MCF 10A (cell line): Measurements from ENCODE around the gene ZFP36. TPM values are rescaled to one million over a fixed set of nuclear protein-coding genes. Genes with fewer than 3 reads are reported as not detected.
A peak's percentile ranks its signal among the peaks of the same experiment; 100 is the strongest.

Experiments
- BruUV-seq: library from RNA; stranded (reverse); fragments of 400-500 nt; replicated peaks from 2 replicates; lab custom pipeline; 2021; lab: Mats Ljungman, UMichigan
- CTCF ChIA-PET: fragments of 300-600 bp; sonication (Branson Sonifier 250); formaldehyde crosslinking; extraction: SDS; loops from one replicate; lab custom pipeline; 2021; ENCODE audit warnings: antibody characterized with exemption, inconsistent platforms; lab: Yijun Ruan, JAX
- POLR2A ChIA-PET: fragments of 300-600, 350-650 bp; sonication (Branson Sonifier 250); formaldehyde crosslinking; extraction: SDS; loops from one replicate; lab custom pipeline; 2020; ENCODE audit warnings: antibody characterized with exemption, inconsistent platforms; lab: Yijun Ruan, JAX
- DNase-seq: peaks from one replicate; pipeline ENCODE4 v3.0.0-alpha.2; 2018; ENCODE audit not compliant: unreplicated experiment
- H3K27ac Mint-ChIP-seq: one replicate; pipeline ENCODE4 v1.8.0; 2022; ENCODE audit warnings: mild to moderate bottlenecking, low read depth, mixed read lengths; ENCODE audit not compliant: unreplicated experiment
- H3K27me3 Mint-ChIP-seq: one replicate; pipeline ENCODE4 v1.8.0; 2022; ENCODE audit warnings: mixed read lengths; ENCODE audit not compliant: insufficient read depth, unreplicated experiment
- H3K36me3 Mint-ChIP-seq: one replicate; pipeline ENCODE4 v1.8.0; 2022; ENCODE audit warnings: mild to moderate bottlenecking, moderate library complexity, mixed read lengths; ENCODE audit not compliant: insufficient read depth, unreplicated experiment
- H3K4me1 Mint-ChIP-seq: one replicate; pipeline ENCODE4 v1.8.0; 2022; ENCODE audit warnings: mixed read lengths; ENCODE audit not compliant: insufficient read depth, unreplicated experiment
- H3K4me3 Mint-ChIP-seq: one replicate; pipeline ENCODE4 v1.8.0; 2022; ENCODE audit warnings: mild to moderate bottlenecking, moderate library complexity, mixed read lengths; ENCODE audit not compliant: unreplicated experiment
- H3K9me3 Mint-ChIP-seq: one replicate; pipeline ENCODE4 v1.8.0; 2022; ENCODE audit warnings: mixed read lengths; ENCODE audit not compliant: unreplicated experiment
- intact Hi-C: fragments of 100-400 bp; cut with micrococcal nuclease; formaldehyde crosslinking; loops from 2 replicates; pipeline ENCODE4 v1.14.1; 2022
- total RNA-seq: library from RNA; stranded (reverse); gene quantifications from 2 replicates; pipeline ENCODE4 v1.2.3, GENCODE V29; 2022
- TF ChIP-seq, protein P1 (sequence below): fragments of 200-600 bp; IDR thresholded peaks from one replicate; pipeline ENCODE4 v1.8.0; 2022; ENCODE audit warnings: antibody characterized with exemption, mild to moderate bottlenecking; ENCODE audit not compliant: unreplicated experiment

ZFP36 gene
- total RNA-seq, 1 experiment from 2014 or later, result 98.4 TPM

DNA sequence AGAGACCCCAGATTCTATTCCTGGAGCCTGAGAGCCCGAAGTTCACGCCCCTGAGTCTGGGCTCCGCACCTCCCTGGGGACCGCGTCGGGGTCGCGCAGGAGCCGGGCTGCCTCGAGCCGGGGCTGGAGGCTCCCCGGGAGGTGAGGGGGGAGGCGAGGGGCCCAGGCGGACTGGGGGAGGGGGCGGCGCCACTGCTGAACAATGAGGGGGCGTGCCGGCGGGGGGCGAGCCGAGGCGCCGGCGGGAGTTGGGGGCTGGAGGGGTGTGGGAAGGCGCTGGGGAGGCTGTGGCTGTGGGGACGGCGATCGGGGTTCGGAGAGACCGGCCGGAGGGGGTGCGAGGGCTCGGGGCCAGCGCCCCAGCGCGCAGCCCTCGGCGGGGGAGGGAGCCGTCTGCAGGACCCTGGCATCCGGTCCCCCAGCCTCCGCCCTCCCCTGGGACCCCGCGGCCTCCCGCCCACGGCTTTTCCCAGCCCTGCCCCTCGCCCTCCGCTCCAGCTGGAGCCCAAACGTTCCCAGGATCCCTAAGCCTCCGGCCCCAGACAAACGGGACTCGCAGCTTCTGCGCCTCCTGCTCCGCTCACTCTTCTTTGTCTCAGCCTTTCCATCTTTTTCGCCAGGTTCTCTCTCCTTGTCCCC, 6.7 kb downstream of the ZFP36 start:
- CTCF ChIA-PET, result interaction anchor here (0.5 to 1.5 kb wide), 3 partner anchors 10 to 20 kb away, joined by 3 to 4 read pairs (median 4); no protein-coding TSS in a partner anchor

DNA sequence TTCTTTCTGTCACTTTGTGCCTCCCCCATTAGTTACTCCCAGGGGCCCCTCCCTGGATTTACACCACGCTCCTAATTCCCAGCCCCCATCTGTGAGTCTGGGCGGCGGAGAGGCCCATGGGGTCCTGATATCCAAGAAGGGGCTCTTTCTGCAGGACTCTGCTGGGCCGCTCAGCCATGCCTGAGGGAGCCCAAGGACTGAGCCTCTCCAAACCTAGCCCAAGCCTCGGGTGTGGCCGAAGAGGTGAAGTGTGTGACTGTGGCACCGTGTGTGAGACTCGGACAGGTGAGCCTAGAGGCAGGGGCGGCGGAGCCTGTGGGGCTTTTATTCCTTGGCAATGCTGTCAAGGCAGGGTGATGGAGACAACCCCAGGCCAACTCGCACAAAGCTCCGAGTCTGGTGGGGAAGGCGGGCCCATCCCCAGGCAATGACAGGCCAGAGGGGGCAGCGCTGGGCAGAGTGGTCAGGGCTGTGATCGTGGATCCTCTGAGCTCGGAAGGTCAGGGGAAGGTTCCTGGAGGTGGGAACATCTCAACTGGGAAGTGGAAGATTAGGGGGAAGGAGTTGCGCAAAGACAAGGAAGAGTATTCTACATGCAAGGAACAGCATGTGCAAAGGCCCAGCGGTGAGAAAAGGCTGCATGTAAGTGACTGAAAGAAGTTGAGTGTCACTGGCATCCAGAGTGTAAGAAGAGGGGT, 7.4 kb downstream of the ZFP36 start:
- Mint-ChIP-seq H3K4me3 (peak overlapping the region; percentile 94), H3K4me1 (peaks cover 26% of the 10 kb centered on the region), H3K9me3 (no peaks in the 10 kb centered on the region), H3K27ac (peak overlapping the region; percentile 5), H3K27me3 (no peaks in the 10 kb centered on the region), H3K36me3 (peaks cover 34% of the 10 kb centered on the region)
- BruUV-seq, result no TSS peak
- TF ChIP-seq, protein P1, sequence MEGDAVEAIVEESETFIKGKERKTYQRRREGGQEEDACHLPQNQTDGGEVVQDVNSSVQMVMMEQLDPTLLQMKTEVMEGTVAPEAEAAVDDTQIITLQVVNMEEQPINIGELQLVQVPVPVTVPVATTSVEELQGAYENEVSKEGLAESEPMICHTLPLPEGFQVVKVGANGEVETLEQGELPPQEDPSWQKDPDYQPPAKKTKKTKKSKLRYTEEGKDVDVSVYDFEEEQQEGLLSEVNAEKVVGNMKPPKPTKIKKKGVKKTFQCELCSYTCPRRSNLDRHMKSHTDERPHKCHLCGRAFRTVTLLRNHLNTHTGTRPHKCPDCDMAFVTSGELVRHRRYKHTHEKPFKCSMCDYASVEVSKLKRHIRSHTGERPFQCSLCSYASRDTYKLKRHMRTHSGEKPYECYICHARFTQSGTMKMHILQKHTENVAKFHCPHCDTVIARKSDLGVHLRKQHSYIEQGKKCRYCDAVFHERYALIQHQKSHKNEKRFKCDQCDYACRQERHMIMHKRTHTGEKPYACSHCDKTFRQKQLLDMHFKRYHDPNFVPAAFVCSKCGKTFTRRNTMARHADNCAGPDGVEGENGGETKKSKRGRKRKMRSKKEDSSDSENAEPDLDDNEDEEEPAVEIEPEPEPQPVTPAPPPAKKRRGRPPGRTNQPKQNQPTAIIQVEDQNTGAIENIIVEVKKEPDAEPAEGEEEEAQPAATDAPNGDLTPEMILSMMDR, result no peak
- ChIA-PET POLR2A (interaction anchor here (0.6 to 2.1 kb wide), 3 partner anchors 16 to 71 kb away, joined by 3 to 11 read pairs (median 4); partner anchors contain the start of gene RPS16), CTCF (interaction anchor here (0.5 to 1.5 kb wide), 4 partner anchors 10 to 21 kb away, joined by 3 to 4 read pairs (median 4); no protein-coding TSS in a partner anchor)
- intact Hi-C loops, result loop anchor here (2.0 kb wide), 1 partner anchor 301 kb away; no protein-coding TSS in a partner anchor
- no peak for DNase-seq

More for the DNA sequence above, 6.7 kb downstream of the ZFP36 start:
- POLR2A ChIA-PET, result interaction anchor here (0.6 to 2.1 kb wide), 2 partner anchors 15 to 22 kb away, joined by 3 to 11 read pairs; partner anchors contain the start of gene RPS16
- no peaks in the 10 kb centered on the region for H3K27me3 Mint-ChIP-seq
- peak overlapping the region; percentile 92 for H3K27ac Mint-ChIP-seq
- peaks cover 41% of the 10 kb centered on the region for H3K36me3 Mint-ChIP-seq
- H3K4me3 Mint-ChIP-seq, result peak overlapping the region; percentile 94
- no TSS peak for BruUV-seq
- peaks cover 26% of the 10 kb centered on the region for H3K4me1 Mint-ChIP-seq
- no peak for DNase-seq
- TF ChIP-seq, protein P1, result no peak
- no peaks in the 10 kb centered on the region for H3K9me3 Mint-ChIP-seq
- intact Hi-C loops, result loop anchor here (2.0 kb wide), 1 partner anchor 301 kb away; no protein-coding TSS in a partner anchor

DNA sequence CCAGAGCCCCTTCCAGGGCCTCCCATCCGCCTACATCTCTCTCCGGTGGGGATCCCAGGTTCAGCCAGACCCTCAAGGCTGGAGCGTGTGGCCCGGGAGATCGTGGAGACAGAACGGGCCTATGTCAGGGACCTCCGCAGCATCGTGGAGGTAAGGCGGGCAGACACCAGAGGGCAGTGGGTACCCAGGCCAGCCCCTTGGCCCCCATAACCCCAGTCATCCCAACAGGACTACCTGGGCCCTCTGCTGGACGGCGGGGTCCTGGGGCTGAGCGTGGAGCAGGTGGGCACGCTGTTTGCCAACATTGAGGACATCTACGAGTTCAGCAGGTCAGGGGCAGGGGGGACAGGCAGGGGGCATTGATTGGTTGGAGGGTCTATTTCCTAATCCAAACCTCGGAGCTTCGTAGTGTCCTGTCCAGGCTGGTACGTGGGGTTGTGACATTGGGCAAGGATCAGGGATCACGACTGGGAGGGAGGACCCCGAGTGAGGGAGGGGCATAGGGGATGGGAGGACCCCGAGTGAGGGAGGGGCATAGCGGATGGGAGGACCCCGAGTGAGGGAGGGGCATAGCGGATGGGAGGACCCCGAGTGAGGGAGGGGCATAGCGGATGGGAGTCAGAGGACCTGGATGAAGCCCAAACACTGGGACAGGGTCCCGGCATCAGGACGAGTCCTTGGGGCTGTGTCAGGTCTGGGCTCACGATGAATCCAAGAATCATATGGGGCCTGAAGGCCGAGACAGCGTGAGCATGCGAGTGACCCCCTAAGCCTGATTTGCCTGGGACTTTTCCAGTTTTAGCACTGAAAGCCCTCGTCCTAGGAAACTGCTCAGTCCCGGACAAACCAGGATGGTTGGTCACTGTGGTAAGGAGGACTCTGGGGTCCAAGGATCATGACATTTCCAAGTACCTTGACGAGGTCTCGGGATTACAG, 8.7 kb downstream of the ZFP36 start:
- H3K27me3 Mint-ChIP-seq, result no peaks in the 10 kb centered on the region
- H3K4me3 Mint-ChIP-seq, result no peak overlapping the region
- POLR2A ChIA-PET, result interaction anchor here (0.7 to 2.1 kb wide), 2 partner anchors 11 to 20 kb away, joined by 3 to 11 read pairs; partner anchors contain the start of gene RPS16
- H3K36me3 Mint-ChIP-seq, result peaks cover 21% of the 10 kb centered on the region
- no TSS peak for BruUV-seq
- intact Hi-C loops, result no loop called here
- no peak overlapping the region for H3K27ac Mint-ChIP-seq
- H3K9me3 Mint-ChIP-seq, result no peaks in the 10 kb centered on the region
- TF ChIP-seq, protein P1, result no peak
- DNase-seq, result no peak
- CTCF ChIA-PET, result interaction anchor here (0.6 to 1.5 kb wide), 5 partner anchors 10 to 515 kb away, joined by 3 to 4 read pairs (median 3); no protein-coding TSS in a partner anchor
- H3K4me1 Mint-ChIP-seq, result peaks cover 22% of the 10 kb centered on the region
